Caki2 (cell line): ENCODE measurements around the gene ZNF519. TPM values are rescaled to one million over a fixed set of nuclear protein-coding genes. Genes with fewer than 3 reads are reported as not detected.
"Not testable (repeated sequence)": the region's sequence is repeated elsewhere in the genome, so short reads cannot be mapped to it uniquely, and the experiment has no call there.

Experiments used
- DNase-seq: peaks from one replicate; pipeline ENCODE4 v3.0.0-alpha.2; 2015; ENCODE audit warnings: low read depth
- in situ Hi-C: cut with HindIII; loops from 2 replicates; pipeline ENCODE4 v1.10.0; 2016; ENCODE audit warnings: low sequenced_read_pairs, low pct_unique_long_range_greater_than_20kb, mixed read lengths
- total RNA-seq: library from RNA; depleted of rRNA; stranded (reverse); fragments of >200 nt; shearing (Covaris generic); gene quantifications from 2 replicates; pipeline ENCODE4 v1.2.3, GENCODE V29; 2014; ENCODE audit warnings: low replicate concordance; rRNA removed

The ZNF519 gene
- 3.4 and 8.0 TPM in 2 replicates for total RNA-seq

DNA sequence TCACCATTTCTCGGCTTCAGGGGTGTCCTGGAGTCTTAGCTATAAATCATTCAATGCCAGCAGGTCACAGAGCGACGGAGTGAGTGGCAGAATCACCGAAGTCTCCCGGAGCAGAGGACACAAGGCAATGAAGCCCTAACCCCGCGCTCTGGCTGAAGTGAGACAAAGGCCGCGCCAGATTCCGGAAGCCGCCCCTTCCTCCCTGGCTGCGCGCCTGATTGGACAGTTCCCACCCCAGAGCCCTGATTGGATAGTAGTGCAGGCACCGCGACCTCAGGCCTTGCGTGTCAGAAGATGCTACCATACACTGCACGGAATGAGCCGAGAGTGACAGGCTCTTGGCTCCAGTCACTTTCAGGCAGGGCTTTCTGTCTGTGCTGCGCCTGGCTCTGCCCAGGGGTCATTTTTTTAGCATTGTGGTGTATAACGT is at the start of gene ZNF519:
Gene ZNF519, minus strand, starts transcription at position 165 of the 430 bp plus-strand sequence. Its CDS starts 158 bp downstream, at position 7.
- in situ Hi-C loops, result not testable (repeated sequence)
- peak; percentile 89 for DNase-seq

DNA sequence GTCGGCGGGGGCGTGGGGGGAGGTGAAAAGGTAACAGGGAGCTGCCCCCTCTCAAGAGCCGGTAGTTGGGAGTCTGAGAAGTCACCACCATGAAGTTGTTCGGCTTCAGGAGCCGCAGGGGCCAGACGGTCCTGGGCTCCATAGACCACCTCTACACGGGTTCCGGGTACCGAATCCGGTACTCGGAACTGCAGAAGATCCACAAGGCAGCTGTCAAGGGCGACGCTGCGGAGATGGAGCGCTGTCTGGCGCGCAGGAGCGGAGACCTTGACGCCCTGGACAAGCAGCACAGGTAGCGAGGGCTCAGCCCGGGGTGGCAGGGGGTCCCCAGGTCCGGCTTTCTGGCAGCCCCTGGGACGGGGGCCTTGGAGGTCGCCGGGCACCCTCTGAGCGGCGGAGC is 47.1 kb upstream of the ZNF519 start:
- in situ Hi-C loops, result no loop called here
- DNase-seq, result peak; percentile 18

DNA sequence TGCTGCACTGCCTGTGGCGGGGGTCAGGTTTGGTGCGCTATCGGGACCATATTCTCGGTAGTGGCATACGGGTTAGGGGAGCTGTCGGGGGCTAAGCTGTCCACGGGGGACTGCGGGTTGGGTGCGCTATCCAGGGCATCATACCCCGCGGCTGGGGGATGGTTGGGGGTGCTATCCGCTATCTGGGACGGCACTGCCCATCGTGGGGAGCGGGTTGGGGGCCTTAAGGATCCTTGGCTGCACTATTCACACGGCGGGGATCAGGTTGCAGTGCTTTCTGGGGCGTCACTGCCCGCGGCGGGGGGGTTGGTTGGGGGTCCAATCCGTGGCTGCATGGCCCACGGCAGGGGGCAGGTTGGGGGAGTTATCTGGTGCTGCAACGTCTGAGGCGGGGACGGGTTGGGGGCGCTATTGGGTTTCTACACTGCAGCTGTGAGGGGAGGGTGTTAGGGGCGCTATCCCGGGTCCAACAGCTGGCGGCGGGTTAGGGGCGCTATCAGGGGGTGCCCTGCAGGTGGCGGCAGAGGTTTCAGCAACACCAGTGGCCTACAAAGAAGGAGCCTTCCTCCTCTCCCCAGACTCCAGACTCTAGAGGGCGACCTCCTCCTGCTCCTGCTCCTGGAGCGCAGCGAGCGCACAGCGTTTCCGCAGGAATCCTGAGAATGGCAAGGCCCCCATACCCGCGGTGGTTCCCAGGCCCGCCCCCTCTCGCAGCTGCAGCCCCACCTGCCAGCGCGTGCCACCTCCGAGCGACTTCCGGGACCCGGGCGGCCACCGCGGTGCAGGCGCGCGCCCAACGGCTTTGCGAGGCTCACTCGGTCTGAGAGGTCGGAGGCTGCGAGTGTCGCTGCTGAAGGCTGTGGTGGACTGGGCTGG is 46.3 kb upstream of the ZNF519 start:
- peak; percentile 93 for DNase-seq
- in situ Hi-C loops, result not testable (repeated sequence)

DNA sequence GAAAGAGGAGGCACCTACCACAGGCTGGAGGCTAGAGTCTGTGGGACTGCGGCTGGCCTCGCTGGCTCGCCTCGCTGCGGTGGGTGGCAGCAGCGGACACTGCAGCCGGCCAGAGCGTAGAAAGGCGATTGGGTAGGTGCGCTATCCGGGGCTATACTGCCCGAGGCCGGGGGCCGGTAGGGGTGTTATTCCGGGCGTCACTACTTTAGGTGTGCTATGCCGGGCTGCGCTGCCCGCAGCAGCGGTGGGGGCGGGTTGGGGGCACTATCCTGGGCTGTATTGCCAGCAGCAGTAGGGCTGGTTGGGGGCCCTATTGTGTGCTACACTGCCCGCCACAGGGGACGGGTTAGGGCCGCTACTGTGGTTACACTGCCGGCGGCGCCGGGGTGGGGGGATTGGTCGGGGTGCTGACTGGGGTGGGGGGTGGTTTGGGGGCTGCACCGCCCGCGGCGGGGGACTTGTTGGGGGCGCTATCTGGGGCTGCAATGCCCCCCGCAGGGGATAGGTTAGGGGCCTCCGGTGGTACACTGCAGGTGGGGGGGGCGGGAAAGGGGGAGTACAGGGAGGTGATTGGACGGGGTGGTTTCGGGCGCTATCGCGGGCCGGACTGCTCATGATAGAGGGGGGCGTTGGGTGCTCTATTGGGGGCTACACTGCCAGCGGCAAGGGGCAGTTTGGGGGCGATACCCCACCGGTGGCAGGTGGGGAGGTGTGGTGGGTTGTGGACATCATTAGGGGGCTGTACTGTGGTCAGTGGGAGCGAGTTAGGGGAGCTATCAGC is 45.5 kb upstream of the ZNF519 start:
- in situ Hi-C loops, DNase-seq: not testable (repeated sequence)

DNA sequence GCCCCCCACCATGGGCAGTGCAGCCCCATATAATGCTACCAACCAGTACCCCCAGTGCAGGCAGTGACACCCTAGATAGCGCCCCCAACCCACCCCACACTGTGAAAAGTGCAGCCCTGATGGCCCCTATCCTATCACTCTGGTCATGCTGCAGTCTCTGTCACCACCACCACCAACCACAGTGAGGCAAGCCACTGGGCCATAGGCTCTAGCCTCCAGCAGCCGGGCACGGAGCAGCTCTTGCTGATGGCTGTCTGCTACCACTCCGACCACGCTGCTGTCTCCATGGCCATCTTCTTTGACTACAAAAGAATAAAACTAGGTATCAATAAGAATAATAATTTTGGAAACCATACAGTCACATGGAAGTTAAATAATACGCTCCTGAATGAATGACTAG is 43.2 kb upstream of the ZNF519 start:
- in situ Hi-C loops, DNase-seq: not testable (repeated sequence)

DNA sequence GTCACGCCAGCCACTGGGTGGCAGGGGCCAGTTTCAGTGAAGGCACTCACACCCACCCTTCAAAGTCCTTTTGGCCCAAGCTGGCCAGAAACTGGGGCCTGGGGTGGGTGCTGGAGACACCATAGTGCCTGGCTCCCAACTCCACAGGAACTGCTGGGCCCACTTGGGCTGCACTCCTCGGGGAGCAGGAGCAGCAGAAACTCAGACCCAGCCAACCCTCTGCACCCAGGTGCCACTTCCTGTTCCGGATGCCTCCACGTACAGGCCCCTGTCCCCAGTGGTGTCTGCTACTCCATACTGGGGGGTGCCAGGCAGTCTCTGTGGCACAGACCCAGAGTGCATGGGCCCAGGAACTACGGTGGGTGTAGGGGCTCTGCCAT is 42.5 kb upstream of the ZNF519 start:
- in situ Hi-C loops, result no loop called here

DNA sequence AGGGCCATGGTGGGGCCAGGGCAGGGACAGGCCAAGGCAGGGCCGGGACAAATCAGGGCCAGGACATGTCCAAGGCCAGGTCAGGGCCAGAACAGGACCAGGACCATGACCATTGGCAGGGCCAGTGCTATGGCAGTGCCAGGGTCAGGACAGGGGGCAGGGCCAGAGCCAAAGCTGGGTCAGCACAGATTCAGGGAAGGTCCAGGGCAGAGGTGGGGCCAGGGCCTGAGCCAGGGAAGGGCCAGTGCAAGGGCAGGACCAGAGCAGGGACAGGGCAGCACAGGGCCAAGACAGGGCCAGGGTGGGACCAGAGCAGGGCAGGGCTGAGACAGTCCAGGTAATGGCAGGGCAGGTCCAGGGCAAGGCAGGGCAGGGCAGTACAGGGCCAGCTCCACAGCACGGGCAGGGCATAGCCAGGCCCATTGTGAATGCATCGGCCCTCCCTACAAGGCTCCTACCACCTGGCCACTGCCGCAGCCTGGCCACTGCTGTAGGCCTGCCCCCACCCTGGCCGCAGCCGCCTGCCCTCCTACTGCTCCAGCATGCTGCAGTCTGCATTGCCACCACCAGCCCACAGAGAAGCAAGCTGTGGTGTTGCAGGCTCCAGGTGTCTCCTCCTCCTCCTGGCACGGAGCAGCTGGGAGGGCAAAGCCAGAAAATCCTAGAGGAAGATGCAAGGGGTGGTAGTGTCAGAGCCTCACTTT is 41.9 kb upstream of the ZNF519 start:
- in situ Hi-C loops, DNase-seq: not testable (repeated sequence)

More for the DNA sequence above, 42.5 kb upstream of the ZNF519 start:
- no peak for DNase-seq

DNA sequence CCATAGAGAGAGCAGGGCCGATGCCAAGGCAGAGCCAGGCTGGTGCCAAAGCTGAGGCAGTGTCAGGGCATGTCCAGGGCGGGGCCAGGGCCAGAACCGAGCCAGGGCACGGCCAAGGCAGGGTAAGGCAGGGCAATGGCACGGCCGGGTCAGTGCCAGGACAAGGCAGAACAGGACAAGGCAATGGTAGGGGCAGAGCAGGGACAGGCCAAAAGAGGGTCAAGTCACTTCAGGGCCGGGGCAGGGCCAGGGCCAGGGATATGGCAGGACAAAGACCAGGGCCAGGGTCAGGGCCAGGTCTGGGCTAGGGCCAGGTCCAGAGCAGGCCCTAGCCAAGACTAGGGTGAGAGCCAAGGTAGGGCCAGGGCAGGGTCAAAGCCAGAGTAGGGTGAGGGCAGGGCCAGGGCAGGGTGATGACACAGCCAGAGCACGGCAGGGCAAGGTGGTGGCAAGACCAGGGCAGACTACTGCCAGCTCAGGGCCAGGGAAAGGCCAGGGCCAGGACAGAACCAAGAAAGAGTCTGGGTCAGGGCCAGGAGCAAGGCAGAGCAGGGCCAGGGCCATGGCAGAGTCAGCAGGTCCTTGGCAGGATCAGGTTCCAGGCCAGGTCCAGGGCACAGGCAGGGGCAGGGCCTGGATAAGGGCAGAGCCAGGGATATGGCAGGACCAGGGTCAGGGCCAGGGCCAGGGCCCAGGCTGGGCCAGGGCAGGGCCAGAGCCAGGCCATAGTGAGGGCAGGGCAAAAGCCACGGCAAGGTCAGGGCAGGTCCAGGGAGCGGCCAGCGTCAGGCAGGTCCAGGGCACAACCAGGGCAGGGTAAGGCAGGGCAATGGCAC is 41.1 kb upstream of the ZNF519 start:
- DNase-seq, in situ Hi-C loops: not testable (repeated sequence)

DNA sequence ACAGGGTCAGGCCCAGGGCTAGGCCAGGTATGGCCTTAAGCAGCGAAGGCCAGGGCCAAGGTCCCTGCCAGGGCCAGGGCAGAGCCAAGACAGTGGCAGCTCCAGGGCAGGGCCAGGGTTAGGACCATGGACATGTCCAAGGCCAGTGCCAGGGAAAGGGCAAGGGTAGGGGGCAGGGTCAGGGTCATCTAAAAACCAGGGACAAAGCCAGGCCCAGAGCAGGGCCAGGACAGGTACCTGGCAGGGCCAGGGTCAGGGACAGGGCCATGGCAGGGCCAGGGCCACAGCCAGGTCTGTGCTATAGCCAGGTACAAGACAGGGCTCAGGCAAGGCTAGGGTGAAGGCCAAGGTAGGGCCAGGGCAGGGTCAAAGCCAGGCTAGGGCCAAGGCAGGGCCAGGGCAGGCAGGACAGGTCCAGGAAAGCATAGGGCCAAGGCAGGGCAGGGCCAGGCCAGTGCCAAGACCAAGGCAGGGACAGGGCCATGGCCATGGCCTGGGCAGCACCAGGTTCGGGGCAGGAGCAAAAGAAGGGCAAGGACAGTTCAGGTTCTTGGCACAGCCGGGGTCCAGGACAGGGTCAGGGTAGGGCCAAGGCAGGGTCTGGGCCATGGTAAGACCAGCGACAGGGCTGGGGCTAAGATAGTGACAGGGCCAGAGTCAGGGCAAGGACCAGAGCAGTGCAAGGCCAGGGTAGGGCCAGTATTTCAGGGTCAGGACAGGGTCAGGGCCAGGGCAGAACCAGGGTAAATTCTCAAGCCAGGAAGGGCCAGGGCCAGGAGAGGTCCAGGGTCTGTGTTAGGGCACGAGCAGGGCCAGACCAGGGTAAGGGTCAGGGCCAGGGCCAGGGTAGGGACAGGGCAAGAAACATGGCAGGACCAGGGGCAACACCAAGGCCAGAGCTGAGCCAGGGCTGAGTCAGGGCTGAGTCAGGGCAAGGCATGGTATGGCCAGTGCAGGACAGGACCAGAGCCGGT is 40.2 kb upstream of the ZNF519 start:
- in situ Hi-C loops, DNase-seq: not testable (repeated sequence)

DNA sequence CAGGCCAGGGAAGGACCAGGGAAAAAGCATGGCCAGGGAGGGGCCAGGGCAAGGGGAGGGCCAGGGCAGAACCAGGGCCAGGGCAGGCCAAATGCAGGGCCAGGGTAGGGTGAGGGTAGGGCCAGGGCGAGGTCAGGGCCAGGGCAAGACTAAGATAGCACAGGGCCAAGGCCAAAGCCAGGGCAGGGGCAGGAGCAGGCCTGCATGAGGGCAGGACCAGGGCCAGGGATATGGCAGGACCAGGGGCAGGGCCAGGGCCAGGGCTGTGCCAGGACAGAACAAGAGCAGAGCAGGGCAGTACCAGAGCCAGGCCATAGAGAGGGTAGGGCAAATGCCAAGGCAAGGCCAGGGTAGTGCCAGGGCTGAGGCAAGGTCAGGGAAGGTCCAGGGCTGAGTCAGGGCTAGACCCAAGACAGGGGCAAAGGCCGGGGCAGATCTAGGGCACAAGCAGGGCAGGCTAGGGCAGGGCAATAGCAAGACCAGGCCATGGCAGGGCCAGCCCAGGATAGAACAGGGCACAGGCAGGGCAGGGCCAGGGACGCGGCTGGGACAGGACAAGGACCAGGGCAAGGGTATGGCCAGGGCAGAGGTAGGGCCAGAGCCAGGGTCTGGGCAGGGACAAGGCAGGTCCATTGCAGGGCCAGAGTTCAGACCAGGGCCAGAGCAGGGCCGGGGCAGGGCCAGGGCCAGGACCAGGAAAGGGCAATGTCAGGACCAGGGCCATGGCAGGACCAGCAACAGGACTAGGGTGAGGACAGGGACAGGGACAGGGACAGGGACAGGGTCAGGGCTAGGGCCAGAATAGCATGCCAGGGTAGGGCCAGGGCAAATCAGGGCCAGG is 39.3 kb upstream of the ZNF519 start:
- DNase-seq, in situ Hi-C loops: not testable (repeated sequence)

DNA sequence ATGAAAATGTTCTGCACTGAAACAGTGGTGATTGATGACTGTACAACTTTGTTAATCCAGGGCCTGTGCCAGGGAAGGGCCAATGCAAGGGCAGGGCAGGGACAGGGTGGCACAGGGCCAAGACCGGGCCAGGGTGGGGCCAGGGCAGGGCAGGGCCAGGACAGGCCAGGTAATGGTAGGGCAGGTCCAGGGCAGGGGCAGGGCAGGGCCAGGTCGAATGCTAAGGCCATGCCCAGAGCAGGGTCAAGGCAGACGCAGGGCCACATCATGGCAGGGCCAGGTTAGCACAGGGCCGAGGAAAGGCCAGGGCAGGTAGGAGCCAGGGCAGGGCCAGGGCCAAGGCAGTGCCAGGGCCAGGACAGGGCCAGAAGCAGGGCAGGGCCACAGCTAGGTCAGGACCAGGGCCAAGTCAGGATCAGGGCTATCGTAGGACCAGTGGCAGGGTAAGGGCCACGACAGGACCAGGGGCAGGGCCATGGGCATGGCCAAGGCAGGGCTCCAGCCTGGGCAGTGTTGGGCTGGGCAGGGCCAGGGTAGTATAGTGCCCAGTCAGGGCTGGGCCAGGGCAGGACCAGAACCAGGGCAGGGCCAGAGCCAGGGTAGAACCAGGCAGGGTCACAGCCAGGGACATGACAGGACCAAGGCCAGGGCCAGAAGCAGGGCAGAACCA is 38.3 kb upstream of the ZNF519 start:
- in situ Hi-C loops, DNase-seq: not testable (repeated sequence)

DNA sequence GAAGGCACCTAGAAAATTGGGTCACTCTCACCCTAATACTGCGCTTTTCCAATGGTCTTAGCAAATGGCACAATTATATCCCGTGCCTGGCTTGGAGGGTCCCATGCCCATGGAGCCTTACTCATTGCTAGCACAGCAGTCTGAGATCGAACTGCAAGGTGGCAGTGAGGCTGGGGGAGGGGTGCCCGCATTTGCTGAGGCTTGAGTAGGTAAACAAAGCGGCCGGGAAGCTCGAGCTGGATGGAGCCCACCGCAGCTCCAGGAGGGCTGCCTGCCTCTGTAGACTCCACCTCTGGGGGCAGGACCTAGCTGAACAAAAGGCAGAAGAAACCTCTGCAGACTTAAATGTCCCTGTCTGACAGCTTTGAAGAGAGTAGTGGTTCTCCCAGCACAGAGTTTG is 30.7 kb upstream of the ZNF519 start:
- in situ Hi-C loops, DNase-seq: not testable (repeated sequence)

DNA sequence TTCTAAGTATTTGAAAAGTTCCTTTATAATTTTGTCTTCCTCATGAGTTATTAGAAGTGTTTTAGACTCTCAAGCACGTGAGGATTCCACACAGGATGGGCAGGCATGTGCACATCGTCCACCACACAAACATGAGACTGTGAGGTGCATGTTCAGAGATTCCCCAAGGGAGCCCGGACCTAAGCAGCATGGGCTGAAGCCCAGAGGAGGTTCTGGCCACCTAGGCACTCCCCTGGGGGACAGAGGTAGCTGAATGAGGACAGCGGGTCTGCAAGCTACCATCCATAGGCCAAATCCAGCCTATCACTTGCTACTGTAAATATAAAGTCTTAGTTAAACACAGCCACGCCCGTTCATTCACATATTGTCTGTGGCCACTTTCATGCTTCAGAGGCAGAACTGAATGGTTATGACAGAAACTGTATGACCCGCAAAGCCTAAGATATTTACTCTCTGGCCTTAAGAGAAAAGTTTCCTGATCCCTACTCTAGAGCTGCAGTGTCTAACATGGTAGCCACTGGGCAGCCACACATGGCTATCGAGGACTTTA is 19.4 kb upstream of the ZNF519 start:
- in situ Hi-C loops, DNase-seq: not testable (repeated sequence)

DNA sequence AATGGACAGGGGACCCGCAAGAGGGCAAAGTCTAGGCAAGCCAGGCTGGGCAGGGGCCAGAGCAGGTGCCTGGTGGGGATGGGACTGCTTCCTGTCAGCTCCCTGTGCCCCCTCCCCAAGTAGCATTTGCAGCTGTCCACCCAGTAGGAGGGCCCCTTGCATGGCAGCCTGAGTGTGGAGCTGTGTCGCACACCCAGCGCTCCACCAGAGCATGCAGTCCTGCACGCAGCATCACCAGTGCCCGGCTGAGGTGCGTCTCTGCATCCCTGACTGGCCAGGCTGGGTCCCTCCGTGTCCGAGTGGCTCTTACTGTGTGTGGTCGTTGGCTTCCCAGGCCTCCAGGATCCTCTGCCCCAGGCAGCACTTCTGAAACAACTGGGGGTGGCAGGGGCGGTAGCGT is 18.5 kb upstream of the ZNF519 start:
- DNase-seq, in situ Hi-C loops: not testable (repeated sequence)

DNA sequence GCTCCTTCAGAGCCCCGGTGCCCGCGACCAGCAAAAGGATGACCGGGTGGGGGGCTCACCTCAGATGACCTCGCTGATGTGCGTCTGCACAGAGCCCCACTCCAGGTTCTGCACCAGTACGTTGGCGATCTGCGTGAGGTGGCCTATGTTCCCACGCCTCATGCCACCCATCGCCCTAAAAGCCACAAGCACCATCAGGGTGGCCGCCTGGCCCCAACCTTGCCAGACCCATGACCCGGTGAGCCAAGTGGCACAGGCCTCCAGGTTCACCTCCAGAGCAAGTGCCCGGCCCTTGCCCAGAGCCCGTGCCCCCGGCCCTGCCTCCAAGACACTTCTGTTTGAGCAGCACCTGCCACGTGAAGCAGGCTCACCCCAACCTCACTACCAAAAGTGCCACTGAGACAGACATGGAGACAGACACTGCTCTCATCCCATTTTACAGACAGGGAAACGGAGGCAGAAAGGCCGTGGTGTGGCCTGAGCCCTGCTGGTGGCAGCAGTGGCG is 17.7 kb upstream of the ZNF519 start:
- DNase-seq, in situ Hi-C loops: not testable (repeated sequence)
